GM12874 (cell line): Measurements from ENCODE around the gene KIAA0408.

ENCODE experiments used
- TF ChIP-seq, protein P1 (sequence below): IDR thresholded peaks from 2 replicates; pipeline ENCODE4 v1.5.1; 2011; ENCODE audit warnings: low read depth, mild to moderate bottlenecking, control low read depth, low read length, moderate library complexity; ENCODE audit not compliant: insufficient read depth

The KIAA0408 gene

DNA sequence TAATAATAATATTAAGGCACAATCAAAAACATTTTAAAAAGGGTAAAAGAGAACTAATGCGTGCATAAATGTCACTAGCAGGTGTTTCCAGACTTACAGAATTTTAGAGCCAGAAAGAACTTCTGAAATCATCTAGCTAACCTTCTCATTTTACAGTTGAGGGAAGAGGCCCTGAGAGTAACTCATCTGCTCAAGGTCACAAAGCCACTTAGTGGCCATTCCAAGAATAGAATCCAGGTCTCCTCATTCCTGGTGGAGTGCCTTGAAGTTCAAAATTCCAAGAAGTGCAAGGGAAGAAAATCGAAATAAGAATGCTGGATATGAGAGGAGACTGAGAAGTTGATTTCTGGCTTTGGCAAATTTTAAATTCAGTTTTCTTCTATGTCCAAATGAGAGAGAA is 3.2 kb upstream of the KIAA0408 start:
- TF ChIP-seq, protein P1, sequence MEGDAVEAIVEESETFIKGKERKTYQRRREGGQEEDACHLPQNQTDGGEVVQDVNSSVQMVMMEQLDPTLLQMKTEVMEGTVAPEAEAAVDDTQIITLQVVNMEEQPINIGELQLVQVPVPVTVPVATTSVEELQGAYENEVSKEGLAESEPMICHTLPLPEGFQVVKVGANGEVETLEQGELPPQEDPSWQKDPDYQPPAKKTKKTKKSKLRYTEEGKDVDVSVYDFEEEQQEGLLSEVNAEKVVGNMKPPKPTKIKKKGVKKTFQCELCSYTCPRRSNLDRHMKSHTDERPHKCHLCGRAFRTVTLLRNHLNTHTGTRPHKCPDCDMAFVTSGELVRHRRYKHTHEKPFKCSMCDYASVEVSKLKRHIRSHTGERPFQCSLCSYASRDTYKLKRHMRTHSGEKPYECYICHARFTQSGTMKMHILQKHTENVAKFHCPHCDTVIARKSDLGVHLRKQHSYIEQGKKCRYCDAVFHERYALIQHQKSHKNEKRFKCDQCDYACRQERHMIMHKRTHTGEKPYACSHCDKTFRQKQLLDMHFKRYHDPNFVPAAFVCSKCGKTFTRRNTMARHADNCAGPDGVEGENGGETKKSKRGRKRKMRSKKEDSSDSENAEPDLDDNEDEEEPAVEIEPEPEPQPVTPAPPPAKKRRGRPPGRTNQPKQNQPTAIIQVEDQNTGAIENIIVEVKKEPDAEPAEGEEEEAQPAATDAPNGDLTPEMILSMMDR = no peak

DNA sequence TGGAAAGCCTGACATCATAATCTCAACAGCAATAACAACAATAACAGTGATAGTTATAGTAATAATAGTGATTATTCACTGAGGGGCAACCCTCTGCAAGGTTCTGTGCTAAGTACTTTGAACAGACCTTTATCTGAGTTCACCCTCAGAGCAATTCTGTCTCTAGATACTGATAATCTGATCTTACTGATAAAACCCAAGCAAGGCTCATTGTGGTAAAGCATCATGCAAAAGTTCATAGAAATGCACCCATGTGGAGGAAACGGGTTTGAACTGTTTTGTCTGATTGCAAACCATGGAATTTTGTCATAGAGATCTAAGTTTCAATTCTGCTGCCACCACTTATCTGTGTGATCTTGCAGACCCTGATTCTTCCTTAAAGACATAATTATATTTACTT is 1.3 kb upstream of the KIAA0408 start:
- TF ChIP-seq, protein P1 = no peak

DNA sequence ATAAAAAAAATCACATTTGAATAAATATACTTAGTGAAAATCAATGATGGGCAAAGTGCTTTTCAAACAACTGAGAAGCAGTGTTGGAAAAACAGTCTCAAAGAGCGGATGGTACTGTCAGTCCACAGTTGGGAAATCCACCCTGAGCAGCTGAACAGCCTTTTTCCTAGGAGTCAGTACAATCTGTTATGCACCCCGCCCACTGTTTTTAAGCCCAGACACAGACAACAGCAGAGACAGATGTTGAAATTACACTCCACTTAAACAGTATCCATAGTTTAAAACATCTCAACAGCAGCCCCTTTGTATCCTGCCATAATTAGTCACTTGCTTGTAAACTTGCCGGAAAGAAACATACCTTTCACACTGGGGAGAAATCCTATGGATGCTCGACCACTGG is 372 bp downstream of the KIAA0408 start:
- TF ChIP-seq, protein P1 = no peak

DNA sequence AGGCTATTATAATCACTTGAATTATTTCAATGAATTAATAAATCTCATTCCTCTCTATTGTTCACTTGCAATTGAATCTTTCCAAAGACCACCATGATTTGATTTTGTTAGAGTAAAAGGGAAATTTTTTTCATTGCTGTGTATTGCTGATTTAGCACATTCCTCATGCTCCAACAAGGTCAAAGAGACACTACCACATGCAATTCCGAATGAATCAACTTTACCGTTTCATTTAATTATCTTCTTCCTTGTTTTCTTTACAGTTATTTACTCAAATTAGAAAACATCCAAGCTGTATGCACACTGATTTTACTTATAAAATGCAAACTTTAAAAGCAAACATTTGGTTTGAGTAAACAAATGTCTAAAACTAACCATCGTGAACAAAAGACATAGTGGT is 967 bp downstream of the KIAA0408 start:
- TF ChIP-seq, protein P1 = no peak

DNA sequence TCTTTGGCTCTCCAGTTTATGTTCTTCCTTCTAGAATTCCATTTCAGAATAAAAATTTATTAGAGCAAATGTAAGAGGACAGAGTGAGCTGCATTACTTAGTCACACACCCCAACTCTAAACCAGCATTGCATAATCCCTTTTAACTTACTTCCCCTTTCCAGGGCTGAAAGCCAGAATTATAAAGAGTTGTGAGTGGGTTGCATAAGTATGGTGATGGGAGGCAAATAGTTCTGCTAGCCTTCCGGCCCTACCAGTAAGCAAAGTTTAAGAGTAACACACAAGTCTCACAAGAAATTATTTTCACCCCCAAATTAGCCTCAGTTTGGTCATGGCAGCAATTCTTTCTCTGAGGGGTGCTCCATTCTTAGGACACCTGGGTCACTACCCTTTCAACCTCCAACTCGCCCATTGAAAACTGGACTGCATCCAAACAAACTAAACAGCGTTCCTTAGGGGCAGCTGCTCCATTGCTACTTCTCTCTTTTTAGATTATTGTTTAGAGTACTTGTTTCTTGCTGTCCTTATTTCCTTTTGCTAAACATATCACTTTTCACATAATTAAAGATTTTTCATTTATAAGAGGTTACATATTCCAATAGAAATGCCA is 1.6 kb downstream of the KIAA0408 start:
- TF ChIP-seq, protein P1 = no peak

DNA sequence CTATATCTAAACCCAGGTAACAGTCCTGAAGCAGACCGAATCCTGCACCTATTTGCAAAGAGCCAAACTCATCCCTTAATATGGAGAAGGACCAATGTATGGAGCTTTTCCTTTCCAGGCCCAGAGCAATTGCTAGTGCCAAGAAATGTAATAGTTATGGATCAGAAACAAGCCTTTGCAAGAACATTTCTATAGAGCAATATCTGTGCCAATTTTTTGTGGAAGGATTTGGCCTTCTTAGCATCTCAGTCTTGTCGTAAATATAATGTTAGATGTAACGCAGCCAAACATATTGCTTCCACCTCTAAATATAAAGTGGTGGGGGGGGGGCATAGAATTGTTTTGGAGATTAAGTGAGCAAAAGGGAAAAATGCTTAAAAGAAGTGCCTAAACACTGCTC is 2.7 kb downstream of the KIAA0408 start:
- TF ChIP-seq, protein P1 = no peak

DNA sequence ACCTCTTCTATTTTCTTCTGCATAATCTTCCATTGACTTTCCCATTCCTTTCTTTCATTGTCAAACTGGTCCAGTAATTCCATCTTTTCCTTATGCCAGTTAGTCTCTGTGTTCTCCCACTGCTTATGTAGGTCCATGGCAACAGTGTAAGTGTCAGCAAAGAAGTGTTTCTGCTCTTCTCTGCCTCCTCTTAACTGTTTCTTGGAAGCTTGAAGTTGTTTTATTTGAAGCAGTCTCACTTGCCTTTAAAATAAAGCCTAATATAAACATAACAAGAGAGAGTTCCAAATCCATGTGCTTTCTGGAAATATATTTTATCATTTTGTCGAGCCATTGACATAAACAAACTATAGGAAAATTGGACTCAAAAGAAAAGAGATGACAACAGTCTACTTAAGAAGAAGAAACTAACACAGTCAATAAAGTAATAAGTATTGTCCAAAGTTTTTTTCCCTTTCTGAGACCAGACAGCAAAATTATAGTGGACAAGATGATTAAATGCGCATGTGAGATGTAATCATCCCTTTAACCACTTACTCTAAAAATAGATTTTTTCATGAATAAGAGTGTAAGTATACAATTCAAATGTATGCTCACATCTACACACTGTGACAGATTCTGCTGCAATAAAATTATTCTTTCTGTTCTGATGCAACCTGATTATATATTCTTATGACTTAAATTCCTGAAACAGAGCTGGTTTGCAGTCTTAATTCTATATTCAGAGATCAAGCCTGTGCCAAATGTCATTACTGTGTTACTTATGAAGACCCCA is 5.2 kb downstream of the KIAA0408 start:
- TF ChIP-seq, protein P1 = no peak
